ENCODE results near the gene LZTR1. TPM values are rescaled to one million over a fixed set of nuclear protein-coding genes. Genes with fewer than 3 reads are reported as not detected.

LZTR1 gene
- total and polyA plus RNA-seq, 7 donors = 17.1 to 37.1 (median 27.2) TPM

DNA sequence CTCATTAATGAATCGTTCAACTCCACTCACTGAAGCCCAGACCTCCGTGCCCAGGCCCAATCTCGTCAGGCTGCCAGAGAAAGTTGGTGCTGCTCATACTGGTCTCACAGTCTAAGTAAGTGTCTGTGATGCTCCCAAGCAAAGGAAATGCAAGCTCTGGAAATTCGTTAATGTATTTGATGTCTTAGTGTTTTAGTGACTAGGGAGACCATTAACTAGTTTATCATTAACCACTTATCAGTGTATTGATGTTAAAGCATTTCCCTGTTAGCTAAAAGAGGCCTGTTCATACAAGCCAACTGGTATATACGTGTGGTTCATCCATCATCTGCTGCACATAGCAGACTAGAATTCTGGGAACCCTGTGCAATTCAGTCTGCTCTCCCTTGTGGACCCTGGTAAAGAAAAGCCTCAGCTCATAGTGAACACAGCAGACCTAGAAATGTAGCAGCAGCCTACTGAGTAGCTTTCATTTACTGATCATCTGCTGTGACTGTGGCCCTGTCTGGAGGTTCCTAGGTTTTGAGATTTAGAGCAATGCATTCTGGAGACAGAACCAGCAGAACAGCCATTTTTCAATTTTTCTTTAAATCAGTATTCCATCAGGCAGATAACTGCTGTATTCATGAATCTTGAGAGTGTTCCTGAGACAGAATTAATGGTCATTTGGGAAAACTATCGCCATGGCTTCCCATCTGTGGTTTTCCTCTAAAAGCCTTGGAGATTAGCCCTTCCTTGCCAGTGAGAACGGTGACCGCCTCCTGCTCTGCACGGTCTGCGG, 30.8 kb upstream of the LZTR1 start:
- Histone ChIP-seq H3K4me1 (peaks cover 13% of the 10 kb centered on the region), H3K9me3 (no peaks in the 10 kb centered on the region), H3K36me3 (ENCODE audit: insufficient read depth in 1 of 2, low read depth in 1 of 2) (peaks cover 5 to 45% of the 10 kb centered on the region in 2 donors), H3K4me3 (no peak overlapping the region), H3K27me3 (ENCODE audit: insufficient read depth in 3 of 3, low read length in 2 of 3) (no peaks in the 10 kb centered on the region), H3K27ac (no peak overlapping the region)
- intact Hi-C loops (cut with DNase I) = loop anchor here in 1 of 2 donors (5.0 kb wide), 1 partner anchor 34 kb away; the partner anchor contains the start of gene CRKL
- 83 to 88% (median 87%) methylated on average over 10 of the region's 10 CpGs for WGBS, 3 donors
- DNase-seq (no peak), ATAC-seq (no peak)
- TF ChIP-seq, protein P1, sequence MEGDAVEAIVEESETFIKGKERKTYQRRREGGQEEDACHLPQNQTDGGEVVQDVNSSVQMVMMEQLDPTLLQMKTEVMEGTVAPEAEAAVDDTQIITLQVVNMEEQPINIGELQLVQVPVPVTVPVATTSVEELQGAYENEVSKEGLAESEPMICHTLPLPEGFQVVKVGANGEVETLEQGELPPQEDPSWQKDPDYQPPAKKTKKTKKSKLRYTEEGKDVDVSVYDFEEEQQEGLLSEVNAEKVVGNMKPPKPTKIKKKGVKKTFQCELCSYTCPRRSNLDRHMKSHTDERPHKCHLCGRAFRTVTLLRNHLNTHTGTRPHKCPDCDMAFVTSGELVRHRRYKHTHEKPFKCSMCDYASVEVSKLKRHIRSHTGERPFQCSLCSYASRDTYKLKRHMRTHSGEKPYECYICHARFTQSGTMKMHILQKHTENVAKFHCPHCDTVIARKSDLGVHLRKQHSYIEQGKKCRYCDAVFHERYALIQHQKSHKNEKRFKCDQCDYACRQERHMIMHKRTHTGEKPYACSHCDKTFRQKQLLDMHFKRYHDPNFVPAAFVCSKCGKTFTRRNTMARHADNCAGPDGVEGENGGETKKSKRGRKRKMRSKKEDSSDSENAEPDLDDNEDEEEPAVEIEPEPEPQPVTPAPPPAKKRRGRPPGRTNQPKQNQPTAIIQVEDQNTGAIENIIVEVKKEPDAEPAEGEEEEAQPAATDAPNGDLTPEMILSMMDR (IDR thresholded peaks at IDR 0.05) = no peak

DNA sequence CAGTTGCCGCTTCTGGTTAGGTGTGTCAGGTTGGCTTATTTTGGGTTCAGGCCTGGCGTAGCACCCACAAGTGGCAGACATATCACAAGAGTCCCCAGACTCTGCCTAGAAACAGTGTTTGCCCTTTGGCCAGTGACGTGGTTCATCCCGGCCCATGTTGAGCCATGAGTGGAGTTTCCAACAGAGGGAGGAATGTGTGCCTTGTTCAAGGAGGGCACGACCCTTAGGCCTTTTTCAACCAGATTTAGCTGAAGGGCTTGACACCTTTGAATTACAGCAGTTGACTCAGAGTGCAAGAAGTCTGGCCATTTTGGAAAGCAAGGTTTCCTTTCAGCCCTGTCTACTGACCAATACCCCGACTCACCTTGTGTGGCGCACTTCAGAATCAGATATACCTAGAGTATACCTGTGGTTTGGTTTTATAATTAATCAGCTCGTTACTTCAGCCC, 30.1 kb upstream of the LZTR1 start:
- ATAC-seq (no peak), DNase-seq (no peak)
- TF ChIP-seq, protein P1 (IDR thresholded peaks at IDR 0.05) = no peak
- Histone ChIP-seq H3K27me3 (ENCODE audit: insufficient read depth in 3 of 3, low read length in 2 of 3) (no peaks in the 10 kb centered on the region), H3K4me1 (peaks cover 8% of the 10 kb centered on the region), H3K36me3 (ENCODE audit: insufficient read depth in 1 of 2, low read depth in 1 of 2) (peaks cover 5 to 45% of the 10 kb centered on the region in 2 donors), H3K27ac (no peak overlapping the region), H3K9me3 (no peaks in the 10 kb centered on the region), H3K4me3 (no peak overlapping the region)
- WGBS, 3 donors = 89 to 93% (median 92%) methylated on average over 8 of the region's 8 CpGs
- intact Hi-C loops (cut with DNase I) = loop anchor here in 1 of 2 donors (5.0 kb wide), 1 partner anchor 35 kb away; the partner anchor contains the start of gene CRKL

DNA sequence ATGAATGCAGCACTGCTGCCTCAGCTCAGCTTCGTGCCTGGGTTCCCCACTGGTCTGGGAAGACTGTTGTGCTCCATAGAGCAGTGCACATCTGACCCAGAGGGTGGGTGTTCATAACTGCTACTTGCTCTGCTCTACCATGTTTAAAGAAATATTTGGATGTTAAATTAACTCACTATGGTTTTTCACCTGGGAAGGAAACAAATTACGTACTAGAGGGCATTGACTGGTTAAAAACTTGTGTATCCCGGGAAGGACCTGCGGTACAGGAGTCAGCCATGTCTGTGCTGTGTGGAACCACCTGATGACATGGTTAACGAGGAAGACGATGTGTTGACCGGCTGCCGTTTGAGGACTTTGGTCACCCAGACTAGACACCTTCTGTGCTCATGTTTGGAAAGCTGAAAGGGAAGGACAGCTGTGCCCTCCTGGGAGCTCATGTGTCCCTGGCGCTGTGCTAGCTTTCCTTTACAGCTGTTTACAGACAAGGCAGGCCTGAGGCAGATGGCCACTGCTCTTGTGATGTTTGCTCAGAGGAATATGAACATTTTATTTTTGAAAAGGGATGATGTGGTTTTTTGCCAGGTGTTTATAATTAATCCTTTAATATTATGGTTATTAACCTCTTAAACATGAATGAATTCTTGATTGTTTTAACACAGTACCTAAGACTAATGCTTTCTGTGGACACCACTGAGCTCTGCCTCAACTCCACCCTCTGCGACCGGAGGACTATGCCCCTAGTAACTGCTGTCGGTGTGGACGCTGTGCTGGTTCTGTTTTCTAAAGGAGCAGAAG, 29.4 kb upstream of the LZTR1 start:
- Histone ChIP-seq H3K9me3 (no peaks in the 10 kb centered on the region), H3K36me3 (ENCODE audit: insufficient read depth in 1 of 2, low read depth in 1 of 2) (peaks cover 5 to 45% of the 10 kb centered on the region in 2 donors), H3K27ac (no peak overlapping the region), H3K4me1 (peaks cover 8% of the 10 kb centered on the region), H3K27me3 (ENCODE audit: insufficient read depth in 3 of 3, low read length in 2 of 3) (no peaks in the 10 kb centered on the region), H3K4me3 (no peak overlapping the region)
- WGBS, 3 donors = 58 to 72% (median 58%) methylated on average over 13 of the region's 13 CpGs
- intact Hi-C loops (cut with DNase I) = loop anchor here in 1 of 2 donors (5.0 kb wide), 1 partner anchor 35 kb away; the partner anchor contains the start of gene CRKL
- TF ChIP-seq, protein P1 (IDR thresholded peaks at IDR 0.05) = no peak
- peak; percentile 36 to 69 (median 60) for ATAC-seq
- DNase-seq = no peak

DNA sequence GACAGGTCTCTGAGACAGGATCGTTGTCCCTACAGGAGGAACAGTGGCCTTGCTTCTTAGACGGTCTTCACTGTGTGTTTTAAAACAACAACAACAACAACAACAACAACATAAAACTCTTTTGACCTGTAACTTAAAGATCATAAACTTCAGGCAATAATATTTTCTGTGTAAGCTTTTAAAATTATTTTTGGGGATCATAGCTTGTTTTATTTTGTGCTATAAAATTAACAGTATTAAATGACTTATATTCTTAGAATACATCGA, 28.8 kb upstream of the LZTR1 start:
- 64 to 72% (median 69%) methylated on average over 3 of the region's 3 CpGs for WGBS, 3 donors
- Histone ChIP-seq H3K4me1 (peaks cover 13% of the 10 kb centered on the region), H3K4me3 (no peak overlapping the region), H3K9me3 (no peaks in the 10 kb centered on the region), H3K36me3 (ENCODE audit: insufficient read depth in 1 of 2, low read depth in 1 of 2) (peaks cover 5 to 45% of the 10 kb centered on the region in 2 donors), H3K27ac (no peak overlapping the region), H3K27me3 (ENCODE audit: insufficient read depth in 3 of 3, low read length in 2 of 3) (no peaks in the 10 kb centered on the region)
- TF ChIP-seq, protein P1 (IDR thresholded peaks at IDR 0.05) = no peak
- ATAC-seq (no peak), DNase-seq (no peak)
- intact Hi-C loops (cut with DNase I) = loop anchor here in 1 of 2 donors (5.0 kb wide), 1 partner anchor 36 kb away; the partner anchor contains the start of gene CRKL
